Mucosa of gallbladder (tissue), 1 donor: ENCODE results near the gene UTP14C. TPM values are rescaled to one million over a fixed set of nuclear protein-coding genes. Genes with fewer than 3 reads are reported as not detected.
"Not testable (repeated sequence)": the region's sequence is repeated elsewhere in the genome, so short reads cannot be mapped to it uniquely, and the experiment has no call there.

Experiments used
- DNase-seq: peaks from one replicate; pipeline ENCODE4 v3.0.0-alpha.2; 2020; ENCODE audit warnings: low spot score
- total RNA-seq: library from RNA; stranded (reverse); gene quantifications from one replicate; pipeline ENCODE4 v1.2.1, GENCODE V29; 2021
- donor health status: DM: no; HTN: no; CAD: no.

Gene UTP14C, protein sequence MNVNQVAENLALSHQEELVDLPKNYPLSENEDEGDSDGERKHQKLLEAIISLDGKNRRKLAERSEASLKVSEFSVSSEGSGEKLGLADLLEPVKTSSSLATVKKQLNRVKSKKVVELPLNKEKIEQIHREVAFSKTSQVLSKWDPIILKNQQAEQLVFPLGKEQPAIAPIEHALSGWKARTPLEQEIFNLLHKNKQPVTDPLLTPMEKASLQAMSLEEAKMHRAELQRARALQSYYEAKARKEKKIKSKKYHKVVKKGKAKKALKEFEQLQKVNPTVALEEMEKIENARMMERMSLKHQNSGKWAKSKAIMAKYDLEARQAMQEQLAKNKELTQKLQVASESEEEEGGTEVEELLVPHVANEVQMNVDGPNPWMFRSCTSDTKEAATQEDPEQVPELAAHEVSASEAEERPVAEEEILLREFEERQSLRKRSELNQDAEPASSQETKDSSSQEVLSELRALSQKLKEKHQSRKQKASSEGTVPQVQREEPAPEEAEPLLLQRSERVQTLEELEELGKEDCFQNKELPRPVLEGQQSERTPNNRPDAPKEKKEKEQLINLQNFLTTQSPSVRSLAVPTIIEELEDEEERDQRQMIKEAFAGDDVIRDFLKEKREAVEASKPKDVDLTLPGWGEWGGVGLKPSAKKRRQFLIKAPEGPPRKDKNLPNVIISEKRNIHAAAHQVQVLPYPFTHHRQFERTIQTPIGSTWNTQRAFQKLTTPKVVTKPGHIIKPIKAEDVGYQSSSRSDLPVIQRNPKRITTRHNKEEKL
- 20.1 TPM for total RNA-seq

DNA sequence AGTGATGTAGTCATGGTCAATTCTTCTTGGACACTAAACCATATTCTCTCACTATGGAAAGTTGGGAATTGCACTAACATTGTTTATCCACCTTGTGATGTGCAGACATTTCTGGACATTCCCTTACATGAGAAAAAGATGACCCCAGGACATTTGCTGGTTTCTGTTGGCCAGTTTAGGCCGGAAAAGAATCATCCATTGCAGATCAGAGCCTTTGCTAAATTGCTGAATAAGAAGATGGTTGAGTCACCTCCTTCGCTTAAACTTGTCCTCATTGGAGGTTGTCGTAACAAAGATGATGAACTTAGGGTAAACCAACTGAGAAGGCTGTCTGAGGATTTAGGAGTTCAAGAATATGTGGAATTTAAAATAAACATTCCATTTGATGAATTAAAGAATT lies at the start of gene UTP14C:
Gene UTP14C, plus strand, starts transcription at position 211 of the 400 bp plus-strand sequence. CDS start 4,114 bp downstream, outside the sequence.
- no peak for DNase-seq

DNA sequence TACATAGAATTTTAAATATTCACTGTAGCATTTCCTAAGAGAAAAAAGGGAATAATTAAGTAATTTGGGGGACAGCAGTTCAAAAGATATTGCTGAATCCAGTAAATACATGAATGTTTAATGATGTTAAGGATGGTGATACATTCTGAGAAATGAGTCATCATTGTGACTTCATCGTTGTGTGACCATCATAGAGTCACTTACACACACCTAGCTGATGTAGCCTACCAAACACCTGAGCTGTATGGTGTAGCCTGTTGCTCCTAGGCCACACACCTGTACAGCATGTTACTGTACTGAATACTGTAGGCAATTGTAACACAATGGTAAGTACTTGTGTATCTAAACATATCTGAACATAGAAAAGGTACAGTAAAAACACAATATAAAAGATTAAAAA lies 48.1 kb upstream of the UTP14C start:
- DNase-seq = no peak

DNA sequence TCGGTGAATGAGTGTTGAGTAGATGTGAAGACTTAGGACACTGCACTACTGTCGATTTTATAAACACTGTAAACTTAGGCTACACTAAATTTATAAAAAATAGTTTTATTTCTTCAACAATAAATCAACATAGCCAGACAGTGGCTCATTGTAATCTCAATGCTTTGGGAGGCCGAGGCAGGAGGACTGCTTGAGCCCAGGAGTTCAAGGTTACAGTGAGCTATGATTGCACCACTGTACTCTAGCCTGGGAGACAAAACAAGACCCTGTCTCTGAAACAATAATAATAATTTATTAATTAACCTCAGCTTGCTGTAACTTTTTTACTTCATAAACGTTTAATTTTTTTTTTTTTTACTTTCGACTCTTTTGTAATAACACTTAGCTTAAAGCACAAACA lies 47.6 kb upstream of the UTP14C start:
- no peak for DNase-seq

DNA sequence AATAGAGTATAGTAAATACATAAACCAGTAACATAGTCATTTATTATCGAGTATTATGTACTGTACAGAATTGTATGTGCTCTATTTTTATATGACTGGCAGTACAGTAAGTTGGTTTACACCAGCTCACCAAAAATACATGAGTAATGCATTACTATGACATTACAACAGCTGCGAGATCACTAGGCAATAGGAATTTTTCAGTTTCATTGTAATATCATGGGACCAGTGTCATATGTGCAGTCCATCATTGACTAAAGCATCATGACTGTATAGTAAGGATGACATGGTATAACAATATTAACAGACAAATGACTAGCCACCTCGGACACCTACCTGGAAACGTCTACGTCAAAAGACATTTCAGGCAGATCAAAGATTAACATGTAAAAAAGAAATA lies 46.9 kb upstream of the UTP14C start:
- no peak for DNase-seq

DNA sequence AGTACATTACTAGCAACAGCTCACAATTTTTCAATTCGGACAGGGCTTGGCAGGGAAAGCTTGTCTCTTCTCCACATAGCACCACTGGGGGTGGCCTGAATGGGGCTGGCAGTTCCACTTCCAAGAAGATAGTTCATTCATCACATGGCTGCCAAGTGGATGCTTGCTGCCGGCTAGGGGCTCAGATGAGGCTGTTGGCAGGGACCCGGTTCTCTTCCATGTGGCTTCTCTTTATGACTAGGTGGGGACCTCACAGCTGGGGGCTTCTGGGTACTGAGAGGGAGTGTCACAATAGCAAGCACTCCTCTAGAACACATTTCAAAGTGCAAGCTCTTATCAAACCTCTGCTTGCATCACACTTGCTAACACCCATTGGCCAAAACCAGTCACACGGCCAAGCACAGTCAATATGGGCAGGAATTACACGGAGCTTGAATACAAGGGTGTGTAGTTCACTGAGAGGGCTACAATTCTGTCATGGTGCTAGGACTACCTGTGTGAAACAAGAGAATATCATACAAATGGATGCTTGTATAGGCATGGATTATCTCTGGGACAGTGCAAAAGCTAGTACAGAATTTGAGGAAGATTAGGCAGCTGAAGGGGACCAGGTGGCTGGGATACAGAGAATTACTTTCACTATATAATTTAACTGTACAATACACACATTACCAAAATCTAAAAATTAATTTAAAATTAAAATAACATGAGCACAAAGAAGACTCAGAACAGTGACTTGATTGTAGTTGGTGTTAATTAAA lies 45.5 kb upstream of the UTP14C start:
- DNase-seq = peak; percentile 49

DNA sequence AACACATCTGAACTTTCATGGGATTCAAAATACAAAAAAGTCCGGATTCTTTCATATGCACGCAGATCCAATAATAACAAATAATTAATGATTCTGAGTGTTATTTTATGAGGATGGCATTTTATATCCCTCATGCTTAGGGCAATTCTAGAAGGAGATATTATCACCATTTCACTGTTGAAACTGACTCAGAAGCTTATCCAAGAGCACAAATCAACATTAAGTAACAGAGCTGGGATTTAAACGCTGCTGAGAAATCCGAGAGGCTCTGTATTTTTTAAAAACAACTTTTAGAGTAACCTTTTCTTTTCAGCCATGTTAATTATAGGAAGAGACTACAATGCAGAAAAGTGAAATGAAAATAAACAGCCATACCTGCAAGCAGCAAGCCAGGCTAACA lies 43.6 kb upstream of the UTP14C start:
- DNase-seq = no peak

DNA sequence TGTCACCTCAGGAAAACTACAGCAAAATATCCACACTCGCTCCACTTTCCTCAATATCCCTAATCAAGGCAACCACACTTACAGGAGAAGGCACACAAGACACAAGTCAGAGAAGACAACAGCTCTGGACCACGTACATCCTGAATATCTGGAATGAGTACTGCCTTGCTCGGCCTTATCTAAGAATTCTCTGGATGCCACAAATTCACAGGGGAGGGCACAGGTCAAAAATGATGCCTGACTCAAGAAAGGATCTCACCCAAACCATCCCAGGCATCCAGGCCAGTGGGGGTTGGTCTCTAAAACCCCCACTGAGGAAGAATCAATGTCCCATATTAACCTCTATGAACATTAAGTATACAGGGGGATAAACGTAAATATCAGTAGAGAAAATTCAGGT lies 43.1 kb upstream of the UTP14C start:
- DNase-seq = no peak

DNA sequence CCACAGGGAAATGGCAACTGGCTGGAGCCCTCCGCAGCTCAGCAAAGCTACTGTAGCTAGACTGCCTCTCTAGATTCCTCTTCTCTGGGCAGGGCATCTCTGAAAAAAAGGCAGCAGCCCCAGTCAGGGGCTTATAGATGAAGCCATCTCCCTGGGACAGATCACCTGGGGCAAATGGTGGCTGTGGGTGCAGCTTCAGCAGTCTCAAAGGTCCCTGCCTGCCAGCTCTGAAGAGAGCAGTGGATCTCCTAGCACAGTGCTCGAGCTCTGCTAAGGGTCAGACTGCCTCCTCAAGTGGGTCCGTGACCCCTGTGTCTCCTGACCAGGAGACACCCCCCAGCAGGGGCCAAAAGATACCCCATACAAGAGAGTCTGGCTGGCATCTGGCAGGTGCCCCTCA lies 41.2 kb upstream of the UTP14C start:
- DNase-seq = not testable (repeated sequence)

DNA sequence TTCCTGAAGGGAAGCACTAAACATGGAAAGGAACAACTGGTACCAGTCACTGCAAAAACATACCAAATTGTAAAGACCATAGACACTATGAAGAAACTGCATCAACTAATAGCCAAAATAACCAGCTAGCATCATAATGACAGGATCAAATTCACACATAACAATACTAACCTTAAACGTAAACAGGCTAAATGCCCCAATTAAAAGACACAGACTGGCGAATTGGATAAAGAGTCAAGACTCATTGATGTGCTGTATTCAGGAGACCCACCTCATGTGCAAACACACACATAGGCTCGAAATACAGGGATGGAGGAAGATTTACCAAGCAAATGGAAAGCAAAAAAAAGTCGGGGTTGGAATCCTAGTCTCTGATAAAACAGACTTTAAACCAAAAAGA lies 39.6 kb upstream of the UTP14C start:
- not testable (repeated sequence) for DNase-seq

DNA sequence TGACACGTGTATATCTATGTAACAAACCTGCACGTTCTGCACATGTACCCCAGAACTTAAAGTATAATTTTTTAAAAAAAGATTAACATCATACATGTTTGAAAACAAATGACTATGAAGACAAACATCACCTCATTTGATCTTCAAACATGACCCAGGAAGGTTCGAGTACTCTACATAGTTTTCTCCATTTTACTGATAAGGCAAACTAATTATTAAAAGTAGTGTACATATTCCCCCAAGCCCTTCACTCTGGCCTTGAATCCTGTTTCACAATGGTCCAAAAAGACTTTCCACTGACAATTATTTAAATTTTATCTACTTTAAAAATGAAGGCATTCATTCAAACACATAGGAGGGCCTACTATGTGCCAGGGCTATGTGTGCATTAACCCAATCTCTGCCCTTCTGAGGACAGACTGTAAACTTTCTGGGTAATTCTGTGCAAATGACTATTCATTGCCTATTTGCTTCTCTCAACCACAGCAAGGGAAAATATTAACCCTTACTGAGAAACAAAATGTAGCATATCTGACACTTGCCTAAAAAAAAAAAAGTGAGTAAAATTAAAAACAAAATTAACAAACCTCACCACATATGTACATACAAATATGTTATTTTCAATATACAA lies 35.4 kb upstream of the UTP14C start:
- no peak for DNase-seq

DNA sequence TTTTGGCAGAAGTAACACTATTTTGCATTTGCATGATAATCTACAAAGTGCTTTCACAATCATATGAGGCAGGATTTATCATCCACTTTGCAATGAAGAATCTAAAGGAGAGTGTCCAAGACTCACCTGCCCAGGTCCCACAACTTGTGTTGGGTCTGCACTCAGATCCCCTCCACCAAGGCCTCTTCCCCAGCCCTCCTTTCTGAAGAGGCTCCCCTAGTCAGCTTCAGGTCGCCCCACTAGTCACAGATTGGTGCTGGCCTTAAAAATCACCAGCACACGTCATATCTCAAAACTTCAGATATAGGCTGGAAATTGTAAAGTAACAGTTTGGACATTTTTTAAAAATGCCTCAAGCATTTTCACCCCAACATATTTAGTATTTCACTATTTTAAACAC lies 30.8 kb upstream of the UTP14C start:
- DNase-seq = no peak

DNA sequence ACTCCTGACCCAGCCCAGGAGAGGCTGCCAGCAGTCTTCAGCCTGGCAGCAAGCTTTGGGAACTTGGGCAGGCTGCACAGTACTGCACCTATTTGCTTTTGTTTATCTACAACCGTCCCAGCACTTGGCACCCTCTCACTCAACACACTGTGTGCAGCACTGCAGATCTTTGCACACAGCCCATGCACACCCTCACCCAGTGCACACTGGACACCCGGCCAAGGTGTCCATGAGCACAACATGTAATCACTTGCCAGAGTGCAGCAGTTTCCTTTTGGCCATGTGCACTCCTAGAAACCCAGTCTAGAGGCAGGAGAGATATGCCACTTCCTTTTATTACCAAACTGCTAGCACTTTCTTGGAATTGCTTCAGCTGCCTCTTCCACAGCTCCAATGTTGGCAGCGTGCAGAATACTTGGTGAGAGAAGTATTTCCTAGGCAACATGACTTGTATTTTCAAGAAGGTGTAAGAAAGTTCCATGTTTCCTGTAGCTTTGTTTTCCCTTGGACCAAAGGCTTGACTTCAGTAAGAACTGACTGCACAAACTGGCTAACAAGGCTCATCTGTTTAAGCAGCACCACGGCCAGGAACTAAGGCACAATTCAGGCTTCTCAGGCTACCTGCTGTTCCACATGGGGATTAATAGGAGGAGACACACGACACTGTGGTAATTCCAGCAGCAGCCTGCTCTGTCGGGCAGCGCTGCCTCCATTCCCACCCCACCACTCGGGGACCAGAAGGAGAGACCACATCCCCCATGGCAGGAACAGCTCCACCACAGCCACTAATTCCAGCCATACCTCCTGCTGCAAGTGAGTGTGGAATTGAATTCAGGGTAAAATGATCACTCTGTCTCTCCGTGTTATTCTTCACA lies 28.6 kb upstream of the UTP14C start:
- peak; percentile 51 for DNase-seq

DNA sequence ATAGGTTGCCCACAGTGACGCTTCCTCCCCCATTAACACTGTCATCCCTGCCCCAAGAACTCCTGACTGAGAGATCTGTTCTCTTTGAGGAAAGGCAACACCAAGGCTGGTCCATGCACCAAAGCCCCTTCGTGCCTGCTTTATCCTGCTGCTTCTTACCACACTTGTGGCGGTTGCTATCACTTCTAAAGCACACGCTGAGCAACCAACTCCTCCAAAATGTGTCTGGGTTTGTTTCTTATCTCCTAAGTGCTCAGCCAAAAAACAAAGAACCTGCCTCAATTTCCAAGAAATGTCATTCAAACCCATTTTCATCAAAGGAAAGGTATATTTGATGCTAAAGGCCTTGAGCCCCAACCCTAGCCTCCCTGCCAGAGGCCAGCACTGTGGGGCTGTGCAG lies 27.9 kb upstream of the UTP14C start:
- no peak for DNase-seq

DNA sequence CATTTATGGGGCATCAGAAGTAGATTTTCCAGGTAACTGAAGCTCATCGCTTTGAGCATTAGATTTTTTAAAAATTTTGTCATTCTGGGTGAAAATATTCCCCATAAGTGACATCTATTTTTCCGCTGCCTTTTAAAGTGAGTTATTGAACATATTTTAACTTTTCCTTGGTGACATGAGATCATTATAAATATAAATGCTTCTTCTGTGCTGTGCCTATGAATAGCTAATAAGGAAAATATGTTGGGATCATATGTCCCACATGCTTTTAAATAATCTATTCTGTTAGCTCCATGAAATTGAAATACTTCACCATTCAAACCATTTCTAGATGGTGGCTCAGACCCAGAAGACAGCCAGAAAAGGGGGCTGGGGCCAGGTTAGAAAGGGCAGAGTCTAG lies 27.3 kb upstream of the UTP14C start:
- DNase-seq = no peak

DNA sequence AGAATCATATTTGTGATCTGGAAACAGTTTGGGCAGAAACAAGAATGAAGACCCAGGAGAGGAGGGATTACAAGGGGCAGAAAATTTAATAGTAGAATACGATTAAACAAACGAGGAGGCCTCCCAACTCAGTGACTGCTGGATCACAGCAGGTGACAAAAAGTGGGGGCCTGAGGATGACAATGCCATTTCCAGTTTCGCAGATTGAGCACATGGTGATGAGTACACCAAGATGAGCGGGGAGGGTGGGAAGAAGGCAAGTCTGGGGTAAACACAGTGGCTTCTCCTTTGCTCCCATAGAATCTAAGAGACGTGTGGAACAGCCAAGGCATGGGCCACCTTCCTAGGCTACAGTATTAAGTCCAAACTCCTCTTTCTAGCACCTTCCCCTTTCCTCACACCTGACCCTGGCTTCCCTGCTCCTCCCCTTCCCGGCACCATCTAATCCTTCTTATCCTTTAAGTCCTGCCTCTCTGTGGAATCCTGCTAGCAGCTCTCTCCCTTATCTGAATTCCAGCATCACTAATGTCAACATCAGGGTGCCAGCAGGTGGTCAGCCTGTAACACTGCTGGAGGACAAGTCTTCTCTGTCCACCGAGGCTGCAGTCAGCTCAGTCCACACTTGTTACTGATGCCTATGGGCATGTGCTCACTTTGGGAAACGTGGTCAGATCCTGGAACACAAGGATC lies 26.7 kb upstream of the UTP14C start:
- DNase-seq = peak; percentile 57

DNA sequence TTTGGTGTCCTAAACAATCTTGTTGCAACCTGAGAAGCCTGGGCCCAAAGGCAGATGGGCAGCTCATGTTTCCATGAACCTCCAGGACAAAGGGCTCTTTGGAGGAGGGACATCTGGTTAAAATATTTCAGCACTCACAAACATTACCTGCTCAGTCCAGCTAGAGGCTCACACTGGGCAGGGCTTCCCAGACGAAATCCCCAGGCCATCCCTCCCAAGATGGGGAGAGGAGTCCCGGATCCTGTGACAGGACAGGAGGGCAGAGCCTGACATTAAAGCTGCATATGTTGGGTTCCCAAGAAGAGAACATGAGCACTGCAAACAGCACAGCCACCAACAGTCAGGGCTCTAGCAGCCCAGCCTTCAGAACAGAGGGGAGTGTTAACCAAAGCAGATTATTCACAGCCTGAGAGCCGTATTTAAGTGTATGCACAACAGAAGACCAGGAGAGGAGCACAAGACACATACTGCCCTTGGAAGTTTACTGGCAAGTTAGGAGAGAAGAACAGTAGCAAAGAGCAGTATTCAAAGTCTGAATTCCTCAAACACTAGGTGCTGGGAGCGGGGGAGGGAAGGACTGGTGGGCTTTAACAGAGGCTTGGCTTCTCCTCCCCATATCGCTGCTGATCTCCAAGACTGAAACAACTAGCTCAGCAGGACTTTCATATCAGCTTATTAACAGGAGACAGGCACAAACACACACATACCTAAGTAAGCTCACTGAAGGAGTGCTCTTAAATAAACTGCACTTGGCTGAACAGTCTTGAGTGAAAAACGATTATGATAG lies 25.6 kb upstream of the UTP14C start:
- no peak for DNase-seq

DNA sequence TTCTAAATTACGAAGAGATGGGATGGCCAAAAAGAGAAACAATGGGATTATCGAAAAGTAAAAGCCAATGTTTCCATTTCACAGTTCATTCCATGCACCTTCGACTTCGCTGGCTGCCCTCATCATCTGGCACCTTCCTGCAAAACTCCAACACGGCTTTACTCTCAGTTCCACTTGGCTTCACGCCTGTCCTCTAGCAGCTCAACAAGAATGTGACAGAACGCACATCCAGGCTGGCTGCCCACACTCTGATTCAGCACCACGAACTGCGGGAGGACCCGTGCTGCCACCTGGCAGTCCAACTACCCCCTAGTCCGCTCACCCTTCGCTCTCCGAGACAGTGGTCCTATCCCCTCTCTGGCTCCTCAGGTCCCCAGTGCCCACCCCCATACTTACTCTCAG lies 25.0 kb upstream of the UTP14C start:
- DNase-seq = peak; percentile 82

DNA sequence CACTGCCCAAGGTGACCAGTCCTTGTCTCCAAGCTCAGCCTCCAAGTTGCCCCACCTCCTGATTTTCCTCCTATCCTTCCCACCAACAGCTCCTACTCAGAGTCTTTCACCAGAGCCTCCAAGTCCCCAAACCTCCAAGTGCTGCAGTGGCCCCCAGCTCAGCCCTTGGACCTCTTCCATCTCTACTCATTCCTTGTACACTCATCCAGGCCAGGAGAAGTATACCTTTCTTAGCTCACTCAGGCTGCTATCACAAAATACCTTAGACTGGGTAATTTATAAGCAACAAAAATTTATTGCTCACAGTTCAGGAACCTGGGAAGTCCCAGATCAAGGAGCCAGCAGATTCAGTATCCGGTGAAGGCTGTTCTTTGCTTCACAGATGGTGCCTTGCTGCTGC lies 24.6 kb upstream of the UTP14C start:
- no peak for DNase-seq

DNA sequence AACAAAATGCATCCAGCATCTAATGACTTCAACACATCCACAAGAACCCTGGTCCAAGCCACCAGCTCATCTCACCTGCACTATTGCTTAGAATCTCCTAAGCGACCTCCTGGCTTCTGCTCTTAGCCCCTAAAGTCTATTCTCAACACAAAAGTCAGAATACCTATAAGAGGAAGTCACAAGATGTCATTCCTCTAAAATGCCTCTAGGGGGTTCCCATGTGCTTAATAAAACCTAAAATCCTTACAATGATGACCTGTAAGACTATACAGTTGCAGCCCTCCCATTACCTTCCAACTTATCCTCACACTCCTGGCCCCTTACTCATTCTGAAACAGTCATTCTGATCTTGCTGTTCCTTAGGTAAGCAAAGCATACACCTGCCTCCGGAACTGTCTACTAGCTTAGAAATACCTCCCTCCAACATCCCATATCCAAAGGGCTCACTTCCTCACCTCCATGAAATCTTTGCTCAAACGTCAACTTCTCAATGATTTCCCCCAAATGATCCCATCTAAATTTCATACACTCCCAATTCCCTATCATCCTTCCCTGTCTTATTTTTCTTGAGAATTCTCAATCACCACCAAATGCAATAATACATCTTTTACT lies 23.3 kb upstream of the UTP14C start:
- DNase-seq = no peak
